H1 (cell line): ENCODE data around the gene RELT. TPM values are rescaled to one million over a fixed set of nuclear protein-coding genes. Genes with fewer than 3 reads are reported as not detected.

Source experiments
- CTCF ChIA-PET: fragments of 300-600 bp; sonication (Branson Sonifier 250); formaldehyde crosslinking; loops from one replicate; lab custom pipeline; 2021; ENCODE audit not compliant: partially characterized antibody; lab: Charles Lee
- POLR2A ChIA-PET: fragments of 300-600 bp; sonication (Branson Sonifier 250); formaldehyde crosslinking; loops from one replicate; lab custom pipeline; 2021; ENCODE audit warnings: inconsistent platforms; ENCODE audit not compliant: partially characterized antibody; lab: Charles Lee
- DNase-seq, 2 experiments: peaks; one replicate each; pipeline versions ENCODE4 v3.0.0 to v3.0.0-alpha.2; 2010 to 2022; ENCODE audit warnings: low spot score in 2 of 2, low read depth in 1 of 2, mixed read lengths in 1 of 2
- FAIRE-seq: peaks from 2 replicates; lab custom pipeline; 2011; peaks lifted over from hg19 to GRCh38; lab: Jason Lieb, UNC
- H2AFZ ChIP-seq: 2 replicates; pipeline ENCODE4 v1.8.1; 2012; ENCODE audit warnings: low read length, inconsistent platforms
- H2AK5ac ChIP-seq: 2 replicates; pipeline ENCODE4 v1.6.1; 2013; ENCODE audit warnings: low read depth, low read length
- H2BK120ac ChIP-seq: replicated peaks from 2 replicates; pipeline ENCODE3; 2013; ENCODE audit warnings: low read depth, low read length, inconsistent platforms
- H2BK12ac ChIP-seq: 2 replicates; pipeline ENCODE4 v1.6.1; 2013; ENCODE audit warnings: low read depth, low read length
- H2BK15ac ChIP-seq: 2 replicates; pipeline ENCODE4 v1.6.1; 2013; ENCODE audit warnings: low read length
- H2BK20ac ChIP-seq: 2 replicates; pipeline ENCODE4 v1.6.1; 2013; ENCODE audit warnings: low read length
- H2BK5ac ChIP-seq: 2 replicates; pipeline ENCODE4 v1.6.1; 2013; ENCODE audit warnings: low read depth, low read length
- H3K14ac ChIP-seq: 2 replicates; pipeline ENCODE4 v1.6.1; 2013; ENCODE audit warnings: inconsistent platforms; ENCODE audit not compliant: insufficient read length
- H3K18ac ChIP-seq: 2 replicates; pipeline ENCODE4 v1.6.1; 2013; ENCODE audit warnings: low read length; ENCODE audit errors: extremely low read depth
- H3K23ac ChIP-seq: 2 replicates; pipeline ENCODE4 v1.6.1; 2013; ENCODE audit warnings: inconsistent platforms; ENCODE audit not compliant: insufficient read length
- H3K23me2 ChIP-seq: 2 replicates; pipeline ENCODE4 v1.6.1; 2013; ENCODE audit warnings: low read depth, low read length
- H3K27ac ChIP-seq: 2 replicates; pipeline ENCODE4 v1.6.1; 2011; ENCODE audit warnings: low read depth, low read length, inconsistent platforms
- H3K27me3 ChIP-seq, 4 experiments: replicated peaks in 1 of 4; 1 replicate in 1 of 4; 2 replicates in 3 of 4; pipeline versions ENCODE4 v1.6.1 to v1.8.1; 2011 to 2013; ENCODE audit warnings: low read length in 3 of 4, mild to moderate bottlenecking in 3 of 4, inconsistent platforms in 2 of 4, mixed read lengths in 2 of 4, moderate library complexity in 1 of 4; ENCODE audit not compliant: control insufficient read depth in 3 of 4, insufficient read depth in 3 of 4; ENCODE audit errors: extremely low read depth in 1 of 4
- H3K36me3 ChIP-seq, 4 experiments: 2 replicates each; pipeline versions ENCODE4 v1.6.1 to v1.8.1; 2011 to 2013; ENCODE audit warnings: mild to moderate bottlenecking in 4 of 4, low read length in 3 of 4, moderate library complexity in 2 of 4, control low read depth in 1 of 4, inconsistent platforms in 1 of 4; ENCODE audit not compliant: insufficient read depth in 4 of 4, control insufficient read depth in 2 of 4
- H3K4ac ChIP-seq: replicated peaks from 2 replicates; pipeline ENCODE3; 2013; ENCODE audit warnings: low read length, low read depth, mixed read lengths, inconsistent platforms; ENCODE audit not compliant: insufficient read length
- H3K4me1 ChIP-seq, 4 experiments: replicated peaks in 1 of 4; 1 replicate in 1 of 4; 2 replicates in 3 of 4; pipeline versions ENCODE4 v1.6.1 to v1.8.1; 2011 to 2013; ENCODE audit warnings: low read length in 3 of 4, inconsistent platforms in 2 of 4, mixed read lengths in 1 of 4; ENCODE audit not compliant: insufficient read depth in 4 of 4, control insufficient read depth in 3 of 4
- H3K4me2 ChIP-seq, 2 experiments: 2 replicates each; pipeline versions ENCODE4 v1.6.1 to v1.8.1; 2011 to 2013; ENCODE audit warnings: low read depth in 2 of 2, low read length in 2 of 2, control low read depth in 1 of 2, inconsistent platforms in 1 of 2, mild to moderate bottlenecking in 1 of 2; ENCODE audit not compliant: insufficient read depth in 1 of 2
- H3K4me3 ChIP-seq, 4 experiments: fragments of 200-600, 300-600 bp in 1 of 4; sonication (generic), shearing (Covaris generic), sonication (Bioruptor Twin) in 1 of 4; 2 replicates each; pipeline versions ENCODE4 v1.5.1 to v1.8.1; 2011 to 2016; ENCODE audit warnings: low read length in 4 of 4, low read depth in 3 of 4, control low read depth in 2 of 4, inconsistent platforms in 2 of 4, mild to moderate bottlenecking in 2 of 4, mixed read lengths in 1 of 4, moderate library complexity in 1 of 4; ENCODE audit not compliant: insufficient read depth in 2 of 4; ENCODE audit errors: extremely low read depth in 1 of 4
- H3K56ac ChIP-seq: replicated peaks from 2 replicates; pipeline ENCODE3; 2013; ENCODE audit warnings: low read depth, mild to moderate bottlenecking, mixed read lengths, low read length, inconsistent platforms; ENCODE audit not compliant: insufficient read length
- H3K79me1 ChIP-seq: 2 replicates; pipeline ENCODE4 v1.6.1; 2013; ENCODE audit warnings: low read depth, low read length, control low read depth
- H3K79me2 ChIP-seq, 2 experiments: 2 replicates each; pipeline versions ENCODE4 v1.6.1 to v1.8.1; 2012 to 2013; ENCODE audit warnings: low read length in 2 of 2, mild to moderate bottlenecking in 2 of 2, inconsistent platforms in 1 of 2; ENCODE audit not compliant: insufficient read depth in 2 of 2, control insufficient read depth in 1 of 2
- H3K9ac ChIP-seq, 4 experiments: replicated peaks in 1 of 4; 1 replicate in 1 of 4; 2 replicates in 3 of 4; pipeline versions ENCODE4 v1.6.1 to v1.8.1; 2011 to 2013; ENCODE audit warnings: low read depth in 3 of 4, low read length in 3 of 4, control low read depth in 2 of 4, mild to moderate bottlenecking in 2 of 4, moderate library complexity in 2 of 4, inconsistent platforms in 1 of 4; ENCODE audit errors: extremely low read depth in 1 of 4
- H3K9me3 ChIP-seq, 2 experiments: 2 replicates each; pipeline versions ENCODE4 v1.6.1 to v1.8.1; 2012 to 2013; ENCODE audit warnings: mild to moderate bottlenecking in 2 of 2, moderate library complexity in 2 of 2, control low read depth in 1 of 2, inconsistent platforms in 1 of 2, low read depth in 1 of 2, low read length in 1 of 2, mixed read lengths in 1 of 2; ENCODE audit not compliant: insufficient read depth in 2 of 2
- H4K20me1 ChIP-seq, 2 experiments: replicated peaks in 1 of 2; 2 replicates each; pipeline versions ENCODE3 to v1.8.1; 2011 to 2013; ENCODE audit warnings: inconsistent platforms in 2 of 2, low read length in 2 of 2, mild to moderate bottlenecking in 1 of 2; ENCODE audit not compliant: insufficient read depth in 2 of 2, control insufficient read depth in 1 of 2
- H4K5ac ChIP-seq: 2 replicates; pipeline ENCODE4 v1.6.1; 2013; ENCODE audit warnings: low read length, low read depth, mixed read lengths, inconsistent platforms; ENCODE audit not compliant: insufficient read length
- H4K8ac ChIP-seq: 2 replicates; pipeline ENCODE4 v1.8.0; 2013; ENCODE audit warnings: mild to moderate bottlenecking, moderate library complexity, low read length, inconsistent platforms; ENCODE audit not compliant: insufficient read depth; ENCODE audit errors: extremely low read depth
- H4K91ac ChIP-seq: replicated peaks from 2 replicates; pipeline ENCODE3; 2013; ENCODE audit warnings: low read length, mixed read lengths, inconsistent platforms; ENCODE audit not compliant: insufficient read length
- CTCF ChIP-seq, 3 experiments: IDR thresholded peaks; 1 replicate in 2 of 3; 2 replicates in 1 of 3; pipeline versions ENCODE4 v1.5.1 to v1.6.1; 2011; ENCODE audit warnings: low read length in 3 of 3, mild to moderate bottlenecking in 3 of 3, inconsistent platforms in 2 of 3, low read depth in 1 of 3, moderate library complexity in 1 of 3; ENCODE audit not compliant: insufficient read depth in 1 of 3; ENCODE audit errors: control extremely low read depth in 1 of 3
- KDM1A ChIP-seq: fragments of 200-600, 300-600 bp; sonication (generic); IDR thresholded peaks from 2 replicates; pipeline ENCODE4 v1.7.1; 2016; ENCODE audit warnings: mild to moderate bottlenecking, low read length, borderline replicate concordance
- RAD21 ChIP-seq, 2 experiments: IDR thresholded peaks in 1 of 2; conservative IDR thresholded peaks in 1 of 2; 2 replicates each; pipeline ENCODE4 v1.6.1; 2011; ENCODE audit warnings: low read depth in 2 of 2, low read length in 2 of 2, improper control_type of control experiment in 1 of 2, inconsistent platforms in 1 of 2, mild to moderate bottlenecking in 1 of 2, moderate library complexity in 1 of 2
- SRF ChIP-seq: IDR thresholded peaks from 2 replicates; pipeline ENCODE4 v1.6.1; 2011; ENCODE audit warnings: mild to moderate bottlenecking, low read depth, low read length, moderate library complexity
- USF2 ChIP-seq: IDR thresholded peaks from 2 replicates; pipeline ENCODE4 v1.6.1; 2011; ENCODE audit warnings: low read length, improper control_type of control experiment
- WGBS, 2 experiments: shearing (Covaris generic) in 1 of 2; methylation state at CpG; one replicate each; pipeline versions ENCODE4 v1.1.6 to v1.1.7; 2013 to 2015; ENCODE audit warnings: low lambda C conversion rate in 2 of 2, mixed read lengths in 2 of 2, inconsistent platforms in 1 of 2, low coverage in 1 of 2, missing lambda C conversion rate in 1 of 2; ENCODE audit not compliant: insufficient replicate concordance in 2 of 2, insufficient coverage in 1 of 2, insufficient read length in 1 of 2; ENCODE audit errors: extremely low coverage in 1 of 2, missing lambda C conversion rate in 1 of 2; 5-methylcytosine and 5-hydroxymethylcytosine counted together
- polyA plus RNA-seq, 7 experiments: library from polyadenylated mRNA; depleted of rRNA in 3 of 7; stranded (reverse) in 5 of 7; unstranded in 2 of 7; fragments of >200 nt in 5 of 7; fragments of 200-250 nt in 2 of 7; gene quantifications; 1 replicate in 5 of 7; 2 replicates in 1 of 7; 4 replicates in 1 of 7; pipeline versions ENCODE4 v1.2.1 to v1.2.3, GENCODE V29; 2011 to 2013; ENCODE audit warnings: missing spikeins in 2 of 7, mixed read lengths in 2 of 7
- total RNA-seq: library from RNA; stranded (reverse); fragmentation: NEBNext Ultra II Directional; extraction: Animal tissue kit (Norgen Biotek cat#: 25700); gene quantifications from 2 replicates; pipeline ENCODE4 v1.2.1, GENCODE V29; 2021

Gene RELT
- total and polyA plus RNA-seq, 2 of the 8 experiments (the other 6 are each of a cell fraction or from before 2014, with no cell fraction given): 3.4 to 5.7 TPM

DNA sequence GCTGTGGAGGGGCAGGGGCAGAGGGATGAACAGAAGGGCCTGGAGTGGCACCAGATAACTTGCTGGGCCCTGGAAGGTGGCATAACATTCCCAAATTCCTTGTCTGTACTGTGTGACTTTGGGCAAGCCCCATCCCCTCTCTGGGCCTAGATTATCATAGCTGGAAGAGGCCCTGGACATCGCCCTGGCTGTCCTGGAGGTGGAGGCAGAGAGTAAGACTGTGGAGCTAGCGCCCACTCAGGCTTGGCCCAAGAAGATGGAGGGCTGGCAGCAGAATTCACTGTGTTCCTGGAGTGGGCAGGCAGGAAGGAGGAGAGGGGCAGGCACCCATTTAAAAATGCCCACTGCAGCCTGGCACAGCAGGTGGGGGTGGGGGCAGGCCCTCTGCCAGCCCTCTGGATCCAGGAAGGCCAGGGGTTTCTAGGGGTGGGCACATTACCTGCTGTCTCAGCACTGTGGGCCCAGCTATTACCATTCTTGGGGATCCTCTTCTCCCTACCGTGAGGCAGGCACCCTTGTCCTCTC is 45.6 kb upstream of the RELT start:
- TF ChIP-seq RAD21 (IDR thresholded peaks at IDR 0.05 in 1 of 2, conservative IDR thresholded peaks at IDR 0.05 in 1 of 2; ENCODE audit: low read depth in 2 of 2, low read length in 2 of 2) (peak in 1 of 2 experiments; percentile 36; a peak in 2 of 4 replicates), CTCF (IDR thresholded peaks at IDR 0.05; ENCODE audit: control extremely low read depth in 1 of 3, insufficient read depth in 1 of 3, low read depth in 1 of 3, low read length in 3 of 3) (peak; percentile 45 to 68 (median 67); a peak in 3 of 4 replicates), SRF (no peak), USF2 (no peak), KDM1A (peak; percentile 78; the same call in 1 of the 2 replicates)
- H3K4me1 ChIP-seq: peaks cover 10 to 32% (median 24%) of the 10 kb centered on the region in 4 experiments
- DNase-seq (no peak), FAIRE-seq (no peak)
- H4K8ac ChIP-seq: no peak overlapping the region
- no peaks in the 10 kb centered on the region for H3K36me3 ChIP-seq
- no peak overlapping the region for H2BK15ac ChIP-seq
- ChIA-PET CTCF (interaction anchor here (0.6 to 15.6 kb wide), 16 partner anchors 10 to 379 kb away, joined by 3 to 258 read pairs (median 6); partner anchors contain the start of gene ARHGEF17), POLR2A (interaction anchor here (0.8 to 10.7 kb wide), 4 partner anchors 10 to 22 kb away, joined by 3 to 91 read pairs (median 4); partner anchors contain the start of gene ARHGEF17)
- H3K23me2 ChIP-seq: no peaks in the 10 kb centered on the region
- peak overlapping the region; percentile 55 to 58 for H3K4me2 ChIP-seq
- H3K14ac ChIP-seq: no peak overlapping the region
- H4K5ac ChIP-seq: no peak overlapping the region
- H3K23ac ChIP-seq: no peak overlapping the region
- H2BK20ac ChIP-seq: no peak overlapping the region
- H3K79me2 ChIP-seq: no peaks in the 10 kb centered on the region
- H2AK5ac ChIP-seq: peak overlapping the region; percentile 32; the same call in 1 of the 2 replicates
- no peak overlapping the region for H2AFZ ChIP-seq
- H3K4me3 ChIP-seq: peak overlapping the region in 3 of 4 experiments; percentile 25 to 31 (median 27); a peak in 4 of 8 replicates
- no peak overlapping the region for H3K56ac ChIP-seq
- H3K18ac ChIP-seq: peak overlapping the region; percentile 34
- H3K9ac ChIP-seq: no peak overlapping the region
- H3K4ac ChIP-seq: no peak overlapping the region
- H3K9me3 ChIP-seq: no peaks in the 10 kb centered on the region
- peaks cover 22 to 32% of the 10 kb centered on the region in 2 experiments for H4K20me1 ChIP-seq
- no peak overlapping the region for H2BK5ac ChIP-seq
- no peak overlapping the region for H2BK12ac ChIP-seq
- no peak overlapping the region for H2BK120ac ChIP-seq
- H4K91ac ChIP-seq: no peak overlapping the region
- H3K27ac ChIP-seq: no peak overlapping the region
- H3K27me3 ChIP-seq: peaks cover 28 to 51% (median 46%) of the 10 kb centered on the region in 4 experiments
- 65% methylated on average over 3 of the region's 3 CpGs; no CpG with 5 or more reads in 1 of the 2 experiments for WGBS, 2 experiments
- no peaks in the 10 kb centered on the region for H3K79me1 ChIP-seq
